PC-3 (cell line): ENCODE measurements around the gene P3H3. TPM values are rescaled to one million over a fixed set of nuclear protein-coding genes. Genes with fewer than 3 reads are reported as not detected.
"Not testable (repeated sequence)": the region's sequence is repeated elsewhere in the genome, so short reads cannot be mapped to it uniquely, and the experiment has no call there.

Experiments used
- ATAC-seq: fragments of 200-7000 bp; cut with Tn5 transposase; 2 replicates; pipeline ENCODE4 v1.9.1; 2020; ENCODE audit warnings: mild to moderate bottlenecking, moderate library complexity
- BruUV-seq: library from RNA; stranded (reverse); fragments of 400-500 nt; replicated peaks from 2 replicates; lab custom pipeline; 2021; lab: Mats Ljungman, UMichigan
- CTCF ChIA-PET: fragments of 300-600 bp; sonication (Branson Sonifier 250); formaldehyde crosslinking; loops from one replicate; lab custom pipeline; 2022; ENCODE audit warnings: antibody characterized with exemption; lab: Charles Lee
- POLR2A ChIA-PET: fragments of 300-600 bp; sonication (Branson Sonifier 250); formaldehyde crosslinking; loops from one replicate; lab custom pipeline; 2022; ENCODE audit warnings: antibody characterized with exemption; ENCODE audit not compliant: unreplicated experiment; lab: Charles Lee
- DNase-seq: peaks from one replicate; pipeline ENCODE4 v3.0.0-alpha.2; 2015
- H2AFZ ChIP-seq: fragments of 300-600 bp; sonication (generic); 2 replicates; pipeline ENCODE4 v1.6.0; 2016; ENCODE audit warnings: antibody characterized with exemption, low read length
- H3F3A ChIP-seq: fragments of 300-600 bp; sonication (generic); one replicate; pipeline ENCODE4 v1.6.0; 2017; ENCODE audit warnings: antibody characterized with exemption, low read length, control low read depth, mild to moderate bottlenecking; ENCODE audit not compliant: unreplicated experiment
- H3K27ac ChIP-seq: fragments of 300-600 bp; sonication (generic); 2 replicates; pipeline ENCODE4 v1.5.1; 2016; ENCODE audit warnings: mild to moderate bottlenecking, low read length
- H3K27me3 ChIP-seq: fragments of 300-600 bp; sonication (generic); 2 replicates; pipeline ENCODE4 v1.6.1; 2016; ENCODE audit warnings: low read length, mixed read lengths
- H3K36me3 ChIP-seq: fragments of 300-600 bp; sonication (generic); 2 replicates; pipeline ENCODE4 v1.6.1; 2016; ENCODE audit warnings: low read depth, mixed run types, low read length, mixed read lengths
- H3K4me1 ChIP-seq: fragments of 300-600 bp; sonication (generic); 2 replicates; pipeline ENCODE4 v1.5.1; 2016; ENCODE audit warnings: low read length; ENCODE audit not compliant: insufficient read depth
- H3K4me2 ChIP-seq: fragments of 300-600 bp; sonication (generic); 2 replicates; pipeline ENCODE4 v1.6.0; 2016; ENCODE audit warnings: low read length
- H3K4me3 ChIP-seq: fragments of 300-600 bp; sonication (generic); 2 replicates; pipeline ENCODE4 v1.5.1; 2016; ENCODE audit warnings: mild to moderate bottlenecking, low read length, mixed read lengths
- H3K79me2 ChIP-seq: fragments of 300-600 bp; sonication (generic); 2 replicates; pipeline ENCODE4 v1.6.1; 2017; ENCODE audit warnings: low read length, mixed read lengths
- H3K9ac ChIP-seq: fragments of 300-600 bp; sonication (generic); 2 replicates; pipeline ENCODE4 v1.6.0; 2016; ENCODE audit warnings: mild to moderate bottlenecking, low read length
- H3K9me2 ChIP-seq: fragments of 300-600 bp; sonication (generic); replicated peaks from 2 replicates; pipeline ENCODE4 v1.6.1; 2016; ENCODE audit warnings: mixed run types, low read length, mixed read lengths
- H3K9me3 ChIP-seq: fragments of 300-600 bp; sonication (generic); 2 replicates; pipeline ENCODE4 v1.6.1; 2016; ENCODE audit warnings: low read length, mixed read lengths
- H4K20me1 ChIP-seq: fragments of 300-600 bp; sonication (generic); 2 replicates; pipeline ENCODE4 v1.6.1; 2016; ENCODE audit warnings: low read length, mixed read lengths
- CTCF ChIP-seq: fragments of 300-600 bp; sonication (generic); conservative IDR thresholded peaks from 2 replicates; pipeline ENCODE4 v1.5.1; 2017; ENCODE audit warnings: antibody characterized with exemption, low read depth, mild to moderate bottlenecking, low read length
- EZH2 ChIP-seq: fragments of 300-600 bp; sonication (generic); IDR thresholded peaks from one replicate; pipeline ENCODE4 v1.6.1; 2017; ENCODE audit warnings: antibody characterized with exemption, mild to moderate bottlenecking, low read length; ENCODE audit not compliant: unreplicated experiment
- EZH2phosphoT487 ChIP-seq: fragments of 300-600 bp; sonication (generic); IDR thresholded peaks from 2 replicates; pipeline ENCODE4 v1.6.1; 2018; ENCODE audit warnings: mild to moderate bottlenecking, antibody characterized with exemption, low read length, borderline replicate concordance
- intact Hi-C: fragments of 100-400 bp; cut with micrococcal nuclease; formaldehyde crosslinking; loops from 2 replicates; pipeline ENCODE4 v1.9.0; 2023
- total RNA-seq: library from RNA; depleted of rRNA; stranded (reverse); fragments of >200 nt; gene quantifications from 2 replicates; pipeline ENCODE4 v1.2.3, GENCODE V29; 2014

P3H3 gene
- total RNA-seq, 1 experiment from 2014 or later: 9.3 TPM

DNA sequence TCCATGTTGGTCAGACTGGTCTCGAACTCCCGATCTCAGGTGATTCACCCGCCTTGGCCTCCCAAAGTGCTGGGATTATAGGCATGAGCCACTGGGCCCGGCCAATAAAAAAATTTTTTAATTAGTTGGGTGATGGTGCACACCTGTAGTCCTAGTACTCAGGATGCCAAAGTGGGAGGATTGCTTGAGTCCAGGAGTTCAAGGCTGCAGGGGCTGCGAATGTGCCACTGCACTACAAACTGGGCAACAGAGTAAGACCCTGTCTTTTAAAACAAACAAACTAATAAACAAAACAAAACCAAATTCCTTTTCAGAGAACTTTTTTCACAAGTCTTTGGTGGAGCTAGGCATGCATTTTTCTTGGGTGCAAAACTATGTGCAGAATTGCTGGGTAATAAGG lies 55.0 kb downstream of the P3H3 start:
- no peak overlapping the region for H2AFZ ChIP-seq
- no peak overlapping the region for H3K4me3 ChIP-seq
- no peaks in the 10 kb centered on the region for H4K20me1 ChIP-seq
- peaks cover 5% of the 10 kb centered on the region; the same call in 1 of the 2 replicates for H3K4me1 ChIP-seq
- no peak overlapping the region for H3K9ac ChIP-seq
- H3K4me2 ChIP-seq: no peak overlapping the region
- H3K9me2 ChIP-seq: no peaks in the 10 kb centered on the region
- no peaks in the 10 kb centered on the region for H3F3A ChIP-seq
- no peaks in the 10 kb centered on the region for H3K36me3 ChIP-seq
- no peaks in the 10 kb centered on the region for H3K79me2 ChIP-seq
- TF ChIP-seq EZH2phosphoT487 (no peak), CTCF (no peak), EZH2 (no peak)
- intact Hi-C loops: no loop called here
- CTCF ChIA-PET: no interaction called here
- POLR2A ChIA-PET: no interaction called here
- H3K27ac ChIP-seq: no peak overlapping the region
- DNase-seq (no peak), ATAC-seq (no peak)
- no TSS peak for BruUV-seq
- no peaks in the 10 kb centered on the region for H3K27me3 ChIP-seq
- no peaks in the 10 kb centered on the region for H3K9me3 ChIP-seq

GRCh38 chr12:6883683-6884082 lies 55.5 kb downstream of the P3H3 start:
- Histone ChIP-seq H3K4me3 (no peak overlapping the region), H3K9me3 (no peaks in the 10 kb centered on the region), H3K27me3 (no peaks in the 10 kb centered on the region), H3K9ac (no peak overlapping the region), H2AFZ (no peak overlapping the region), H3K9me2 (no peaks in the 10 kb centered on the region), H3K4me2 (no peak overlapping the region), H3F3A (no peaks in the 10 kb centered on the region), H3K36me3 (no peaks in the 10 kb centered on the region), H3K4me1 (peaks cover 5% of the 10 kb centered on the region; the same call in 1 of the 2 replicates), H3K27ac (no peak overlapping the region), H3K79me2 (no peaks in the 10 kb centered on the region), H4K20me1 (no peaks in the 10 kb centered on the region)
- POLR2A ChIA-PET: no interaction called here
- CTCF ChIA-PET: no interaction called here
- DNase-seq (no peak), ATAC-seq (no peak)
- intact Hi-C loops: no loop called here
- TF ChIP-seq EZH2phosphoT487: no peak
- no peak for TF ChIP-seq CTCF
- no peak for TF ChIP-seq EZH2
- BruUV-seq: no TSS peak

GRCh38 chr12:6884539-6884938 lies 56.3 kb downstream of the P3H3 start:
- Histone ChIP-seq H3K4me3 (no peak overlapping the region), H3K9ac (no peak overlapping the region), H3K9me2 (no peaks in the 10 kb centered on the region), H3K4me1 (peaks cover 5% of the 10 kb centered on the region; the same call in 1 of the 2 replicates), H3K36me3 (no peaks in the 10 kb centered on the region), H3F3A (no peaks in the 10 kb centered on the region), H2AFZ (no peak overlapping the region), H3K4me2 (no peak overlapping the region), H3K79me2 (no peaks in the 10 kb centered on the region), H3K27ac (no peak overlapping the region), H4K20me1 (no peaks in the 10 kb centered on the region), H3K9me3 (no peaks in the 10 kb centered on the region), H3K27me3 (no peaks in the 10 kb centered on the region)
- no peak for TF ChIP-seq EZH2phosphoT487
- no peak for TF ChIP-seq EZH2
- TF ChIP-seq CTCF: no peak
- intact Hi-C loops: no loop called here
- BruUV-seq: no TSS peak
- DNase-seq (no peak), ATAC-seq (no peak)
- CTCF ChIA-PET: no interaction called here
- POLR2A ChIA-PET: no interaction called here

DNA sequence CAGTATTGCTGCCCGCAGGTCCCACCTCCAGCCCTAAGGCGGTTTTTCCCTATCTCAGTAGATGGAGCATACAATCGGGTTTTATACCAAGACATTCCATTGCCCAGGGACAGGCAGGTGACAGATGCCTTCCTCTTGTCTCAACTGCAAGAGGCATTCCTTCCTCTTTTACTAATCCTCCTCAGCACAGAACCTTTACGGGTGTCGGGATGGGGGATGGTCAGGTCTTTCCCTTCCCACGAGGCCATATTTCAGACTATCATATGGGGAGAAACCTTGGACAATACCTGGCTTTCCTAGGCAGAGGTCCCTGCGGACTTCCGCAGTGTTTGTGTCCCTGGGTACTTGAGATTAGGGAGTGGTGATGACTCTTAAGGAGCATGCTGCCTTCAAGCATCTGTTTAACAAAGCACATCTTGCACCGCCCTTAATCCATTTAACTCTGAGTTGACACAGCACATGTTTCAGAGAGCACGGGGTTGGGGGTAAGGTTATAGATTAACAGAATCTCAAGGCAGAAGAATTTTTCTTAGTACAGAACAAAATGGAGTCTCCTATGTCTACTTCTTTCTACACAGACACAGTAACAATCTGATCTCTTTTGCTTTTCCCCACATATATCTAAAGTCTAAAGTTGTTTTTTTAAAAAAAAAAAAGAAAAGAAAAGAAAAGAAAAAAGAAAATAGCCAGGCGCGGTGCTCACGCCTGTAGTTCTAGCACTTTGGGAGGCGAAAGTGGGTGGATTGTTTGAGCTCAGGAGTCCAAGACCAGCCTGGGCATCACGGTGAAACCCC lies 58.2 kb downstream of the P3H3 start:
- H3K9me3 ChIP-seq, POLR2A ChIA-PET: not testable (repeated sequence)

More for the DNA sequence above, 58.2 kb downstream of the P3H3 start:
- H3K4me1 ChIP-seq, CTCF ChIA-PET, H4K20me1 ChIP-seq, H2AFZ ChIP-seq, ATAC-seq, H3K4me2 ChIP-seq, H3F3A ChIP-seq, H3K4me3 ChIP-seq, H3K27me3 ChIP-seq, H3K79me2 ChIP-seq, DNase-seq, H3K9ac ChIP-seq, BruUV-seq, intact Hi-C loops, H3K9me2 ChIP-seq, H3K27ac ChIP-seq, H3K36me3 ChIP-seq: not testable (repeated sequence)
